Tibial nerve (tissue), 4 donors: ENCODE results near the gene SSH2. TPM values are rescaled to one million over a fixed set of nuclear protein-coding genes. Genes with fewer than 3 reads are reported as not detected.

Experiments used
- DNase-seq, 2 donors: peaks; one replicate each; pipeline ENCODE4 v3.0.0-alpha.2; 2019; ENCODE audit warnings: low spot score in 2 of 2
- H3K27ac ChIP-seq, 4 donors: fragments of 200-600 bp; sonication (generic) in 3 of 4; one replicate each; pipeline ENCODE4 v1.5.1; 2017 to 2019; ENCODE audit warnings: mild to moderate bottlenecking in 1 of 4
- H3K27me3 ChIP-seq, 2 donors: fragments of 200-600 bp; sonication (generic) in 1 of 2; one replicate each; pipeline versions ENCODE4 v1.5.1 to v1.6.0; 2017 to 2019
- H3K36me3 ChIP-seq, 3 donors: fragments of 200-600 bp; sonication (generic); one replicate each; pipeline ENCODE4 v1.5.1; 2018 to 2019
- H3K4me1 ChIP-seq, 4 donors: fragments of 200-600 bp; sonication (generic) in 3 of 4; one replicate each; pipeline ENCODE4 v1.5.1; 2017 to 2019
- H3K4me3 ChIP-seq, 4 donors: fragments of 200-600 bp; sonication (generic) in 3 of 4; one replicate each; pipeline ENCODE4 v1.5.1; 2017 to 2019; ENCODE audit warnings: mild to moderate bottlenecking in 1 of 4, moderate library complexity in 1 of 4
- H3K9me3 ChIP-seq, 4 donors: fragments of 200-600 bp; sonication (generic) in 3 of 4; one replicate each; pipeline ENCODE4 v1.5.1; 2017 to 2019
- EP300 ChIP-seq, 2 donors: sonication (generic); formaldehyde crosslinking; IDR thresholded peaks; one replicate each; pipeline ENCODE4 v1.6.1; 2017; ENCODE audit warnings: antibody characterized with exemption in 2 of 2, mild to moderate bottlenecking in 1 of 2
- POLR2A ChIP-seq, 2 donors: fragments of 450-650 bp; IDR thresholded peaks; one replicate each; pipeline ENCODE4 v1.6.1; 2017; ENCODE audit warnings: antibody characterized with exemption in 2 of 2, mild to moderate bottlenecking in 2 of 2, moderate library complexity in 2 of 2
- WGBS, 2 donors: methylation state at CpG; one replicate each; pipeline ENCODE4 v1.1.5; 2018; 5-methylcytosine and 5-hydroxymethylcytosine counted together
- total RNA-seq, 4 donors: library from RNA; depleted of rRNA; stranded (reverse); fragments of >200 nt; gene quantifications; one replicate each; pipeline ENCODE4 v1.1.0, GENCODE V29; 2016
- TF ChIP-seq, protein P1 (sequence below), 5 experiments: fragments of 200-600 bp in 3 of 5; fragments of 450-650 bp in 2 of 5; sonication (generic) in 3 of 5; IDR thresholded peaks; one replicate each; pipeline ENCODE4 v1.5.1; 2016 to 2019; ENCODE audit warnings: antibody characterized with exemption in 5 of 5, mild to moderate bottlenecking in 3 of 5, moderate library complexity in 2 of 5

The SSH2 gene
- total RNA-seq, 4 donors from 2014 or later: 51.3 to 67.1 (median 55.7) TPM

- Histone ChIP-seq H3K27ac (peak overlapping the region in 3 of 4 donors; percentile 21 to 84 (median 60)), H3K9me3 (no peaks in the 10 kb centered on the region), H3K4me3 (no peak overlapping the region), H3K4me1 (peaks cover 0 to 43% (median 16%) of the 10 kb centered on the region in 4 donors), H3K36me3 (peaks cover 0 to 36% (median 0%) of the 10 kb centered on the region in 3 donors), H3K27me3 (no peaks in the 10 kb centered on the region)
- no peak for DNase-seq
- WGBS, 2 donors: 80 to 83% methylated on average over 1 of the region's 1 CpG
- TF ChIP-seq, protein P1, sequence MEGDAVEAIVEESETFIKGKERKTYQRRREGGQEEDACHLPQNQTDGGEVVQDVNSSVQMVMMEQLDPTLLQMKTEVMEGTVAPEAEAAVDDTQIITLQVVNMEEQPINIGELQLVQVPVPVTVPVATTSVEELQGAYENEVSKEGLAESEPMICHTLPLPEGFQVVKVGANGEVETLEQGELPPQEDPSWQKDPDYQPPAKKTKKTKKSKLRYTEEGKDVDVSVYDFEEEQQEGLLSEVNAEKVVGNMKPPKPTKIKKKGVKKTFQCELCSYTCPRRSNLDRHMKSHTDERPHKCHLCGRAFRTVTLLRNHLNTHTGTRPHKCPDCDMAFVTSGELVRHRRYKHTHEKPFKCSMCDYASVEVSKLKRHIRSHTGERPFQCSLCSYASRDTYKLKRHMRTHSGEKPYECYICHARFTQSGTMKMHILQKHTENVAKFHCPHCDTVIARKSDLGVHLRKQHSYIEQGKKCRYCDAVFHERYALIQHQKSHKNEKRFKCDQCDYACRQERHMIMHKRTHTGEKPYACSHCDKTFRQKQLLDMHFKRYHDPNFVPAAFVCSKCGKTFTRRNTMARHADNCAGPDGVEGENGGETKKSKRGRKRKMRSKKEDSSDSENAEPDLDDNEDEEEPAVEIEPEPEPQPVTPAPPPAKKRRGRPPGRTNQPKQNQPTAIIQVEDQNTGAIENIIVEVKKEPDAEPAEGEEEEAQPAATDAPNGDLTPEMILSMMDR (IDR thresholded peaks at IDR 0.05): no peak
- TF ChIP-seq EP300 (IDR thresholded peaks at IDR 0.05) (no peak), POLR2A (IDR thresholded peaks at IDR 0.05) (no peak)
Observed at GRCh38 chr17:29698837-29699236, 231.2 kb downstream of the SSH2 start.

DNA sequence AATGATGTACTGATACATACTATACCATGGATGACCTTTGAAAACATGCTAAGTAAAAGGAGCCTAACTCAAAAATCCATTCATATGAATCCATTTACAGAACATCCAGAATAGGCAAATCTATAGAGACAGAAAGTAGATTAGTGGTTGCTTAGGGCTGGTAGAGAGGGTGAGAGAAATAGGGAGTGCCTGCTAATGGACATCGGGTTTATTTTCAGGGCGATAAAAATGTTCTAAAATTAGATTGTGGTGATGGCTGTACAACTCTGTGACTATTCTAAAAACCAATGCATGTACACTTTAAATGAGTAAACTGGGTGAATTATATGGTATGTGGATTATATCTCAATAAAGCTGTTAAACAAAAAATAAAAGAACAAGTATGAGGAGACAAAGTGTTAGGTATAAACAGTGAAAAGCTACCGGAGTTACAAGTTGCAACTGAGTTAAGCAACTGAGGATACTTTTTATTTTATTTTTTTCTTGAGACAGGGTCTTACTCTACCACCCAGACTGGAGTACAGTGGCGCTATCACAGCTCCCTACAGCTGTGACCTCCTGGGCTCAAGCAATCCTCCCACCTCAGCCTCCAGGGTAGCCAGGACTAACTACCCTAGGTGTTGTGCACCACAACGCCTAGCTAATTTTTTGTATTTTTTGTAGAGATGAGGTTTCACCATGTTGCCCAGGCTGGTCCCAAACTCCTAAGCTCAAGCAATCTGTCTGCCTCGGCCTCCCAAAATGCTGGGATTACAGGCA is 231.8 kb downstream of the SSH2 start:
- Histone ChIP-seq H3K36me3 (peaks cover 0 to 36% (median 0%) of the 10 kb centered on the region in 3 donors), H3K9me3 (no peaks in the 10 kb centered on the region), H3K27ac (peak overlapping the region in 3 of 4 donors; percentile 21 to 84 (median 60)), H3K4me3 (no peak overlapping the region), H3K4me1 (peaks cover 0 to 45% (median 16%) of the 10 kb centered on the region in 4 donors), H3K27me3 (no peaks in the 10 kb centered on the region)
- 91 to 92% methylated on average over 6 of the region's 6 CpGs for WGBS, 2 donors
- no peak for DNase-seq
- TF ChIP-seq EP300 (IDR thresholded peaks at IDR 0.05): no peak
- TF ChIP-seq, protein P1 (IDR thresholded peaks at IDR 0.05): no peak
- no peak for TF ChIP-seq POLR2A (IDR thresholded peaks at IDR 0.05)

DNA sequence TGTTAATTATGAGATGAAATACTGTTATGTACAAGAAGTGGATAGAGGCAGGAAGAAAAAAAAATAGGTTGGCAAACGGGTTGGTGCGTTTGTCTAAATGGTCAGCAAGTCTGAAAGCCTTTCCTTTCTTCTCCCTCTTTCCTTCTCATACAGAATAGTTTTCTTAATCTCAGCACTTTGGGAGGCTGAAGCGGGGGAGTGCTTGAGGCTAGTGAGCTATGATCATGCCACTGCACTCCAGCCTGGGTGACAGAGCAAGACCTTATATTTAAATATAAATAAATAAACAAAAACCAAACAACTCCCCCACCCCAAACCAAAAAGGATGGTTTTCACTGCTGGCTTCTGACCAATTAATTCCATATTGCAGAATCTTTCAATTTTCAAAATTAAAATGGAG is 232.7 kb downstream of the SSH2 start:
- no peak for DNase-seq
- Histone ChIP-seq H3K27ac (peak overlapping the region in 2 of 4 donors; percentile 60 to 84), H3K9me3 (no peaks in the 10 kb centered on the region), H3K27me3 (no peaks in the 10 kb centered on the region), H3K36me3 (peaks cover 0 to 28% (median 0%) of the 10 kb centered on the region in 3 donors), H3K4me3 (no peak overlapping the region), H3K4me1 (peaks cover 0 to 54% (median 20%) of the 10 kb centered on the region in 4 donors)
- TF ChIP-seq POLR2A (IDR thresholded peaks at IDR 0.05): no peak
- TF ChIP-seq, protein P1 (IDR thresholded peaks at IDR 0.05): no peak
- no peak for TF ChIP-seq EP300 (IDR thresholded peaks at IDR 0.05)
- WGBS, 2 donors: 40 to 42% methylated on average over 3 of the region's 3 CpGs

- Histone ChIP-seq H3K27me3 (no peaks in the 10 kb centered on the region), H3K4me3 (no peak overlapping the region), H3K36me3 (peaks cover 0 to 10% (median 0%) of the 10 kb centered on the region in 3 donors), H3K27ac (peak overlapping the region in 2 of 4 donors; percentile 58 to 72), H3K9me3 (no peaks in the 10 kb centered on the region), H3K4me1 (peaks cover 0 to 70% (median 23%) of the 10 kb centered on the region in 4 donors)
- TF ChIP-seq, protein P1 (IDR thresholded peaks at IDR 0.05): no peak
- no peak for TF ChIP-seq EP300 (IDR thresholded peaks at IDR 0.05)
- WGBS, 2 donors: 84 to 85% methylated on average over 5 of the region's 5 CpGs
- DNase-seq: no peak
Observed at GRCh38 chr17:29694918-29695563, 235.0 kb downstream of the SSH2 start.

- Histone ChIP-seq H3K27me3 (no peaks in the 10 kb centered on the region), H3K9me3 (no peaks in the 10 kb centered on the region), H3K4me1 (peaks cover 0 to 70% (median 13%) of the 10 kb centered on the region in 4 donors), H3K27ac (peak overlapping the region in 2 of 4 donors; percentile 72 to 85), H3K36me3 (peaks cover 0 to 10% (median 0%) of the 10 kb centered on the region in 3 donors), H3K4me3 (no peak overlapping the region)
- TF ChIP-seq EP300 (IDR thresholded peaks at IDR 0.05) (no peak), POLR2A (IDR thresholded peaks at IDR 0.05) (no peak)
- TF ChIP-seq, protein P1 (IDR thresholded peaks at IDR 0.05): no peak
- DNase-seq: no peak
- WGBS, 2 donors: 69 to 71% methylated on average over 3 of the region's 3 CpGs
Observed at GRCh38 chr17:29693751-29694150, 236.3 kb downstream of the SSH2 start.
